ENCODE measurements around the gene FKBP8. TPM values are rescaled to one million over a fixed set of nuclear protein-coding genes. Genes with fewer than 3 reads are reported as not detected.

The FKBP8 gene
- total and polyA plus RNA-seq, 4 donors: 59.1 to 225 (median 101) TPM

GRCh38 chr19:18533058-18533457, 10.3 kb downstream of the FKBP8 start:
- H3K27ac ChIP-seq (ENCODE audit: low read depth in 1 of 2, low read length in 2 of 2): no peak overlapping the region
- no peak overlapping the region for H3K9ac ChIP-seq (ENCODE audit: low read depth in 1 of 2, low read length in 2 of 2)
- H3K4me1 ChIP-seq (ENCODE audit: control insufficient read depth in 4 of 4, insufficient read depth in 4 of 4, low read length in 3 of 4): peaks cover 0 to 7% (median 2%) of the 10 kb centered on the region in 4 donors
- H3K4me3 ChIP-seq (ENCODE audit: low read depth in 1 of 3, low read length in 3 of 3): no peak overlapping the region
- H3K36me3 ChIP-seq (ENCODE audit: control insufficient read depth in 4 of 4, insufficient read depth in 3 of 4, low read depth in 1 of 4, low read length in 3 of 4): peaks cover 0 to 34% (median 12%) of the 10 kb centered on the region in 4 donors
- no peaks in the 10 kb centered on the region for H3K9me3 ChIP-seq (ENCODE audit: control insufficient read depth in 4 of 4, low read length in 3 of 4)
- 98% methylated on average over 4 of the region's 4 CpGs for WGBS
- H3K27me3 ChIP-seq (ENCODE audit: control insufficient read depth in 4 of 4, insufficient read depth in 4 of 4, low read length in 3 of 4): no peaks in the 10 kb centered on the region
- TF ChIP-seq, protein P1, sequence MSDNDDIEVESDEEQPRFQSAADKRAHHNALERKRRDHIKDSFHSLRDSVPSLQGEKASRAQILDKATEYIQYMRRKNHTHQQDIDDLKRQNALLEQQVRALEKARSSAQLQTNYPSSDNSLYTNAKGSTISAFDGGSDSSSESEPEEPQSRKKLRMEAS (IDR thresholded peaks at IDR 0.05): no peak
- TF ChIP-seq EGR1 (IDR thresholded peaks at IDR 0.05; ENCODE audit: low read depth in 2 of 2) (no peak), FOXA2 (IDR thresholded peaks at IDR 0.05) (no peak), HNF4G (IDR thresholded peaks at IDR 0.05) (no peak), GABPA (IDR thresholded peaks at IDR 0.05 in 1 of 2, conservative IDR thresholded peaks at IDR 0.05 in 1 of 2) (no peak), CTCF (IDR thresholded peaks at IDR 0.05; ENCODE audit: low read depth, low read length, missing input control) (no peak), NR2F2 (IDR thresholded peaks at IDR 0.05) (no peak), SP1 (IDR thresholded peaks at IDR 0.05) (no peak), RXRA (IDR thresholded peaks at IDR 0.05) (no peak), RAD21 (IDR thresholded peaks at IDR 0.05) (no peak), HNF4A (conservative IDR thresholded peaks at IDR 0.05) (no peak), YY1 (IDR thresholded peaks at IDR 0.05) (no peak), FOXA1 (IDR thresholded peaks at IDR 0.05) (no peak), JUND (IDR thresholded peaks at IDR 0.05) (no peak), TAF1 (conservative IDR thresholded peaks at IDR 0.05) (no peak)
- TF ChIP-seq, protein P2, sequence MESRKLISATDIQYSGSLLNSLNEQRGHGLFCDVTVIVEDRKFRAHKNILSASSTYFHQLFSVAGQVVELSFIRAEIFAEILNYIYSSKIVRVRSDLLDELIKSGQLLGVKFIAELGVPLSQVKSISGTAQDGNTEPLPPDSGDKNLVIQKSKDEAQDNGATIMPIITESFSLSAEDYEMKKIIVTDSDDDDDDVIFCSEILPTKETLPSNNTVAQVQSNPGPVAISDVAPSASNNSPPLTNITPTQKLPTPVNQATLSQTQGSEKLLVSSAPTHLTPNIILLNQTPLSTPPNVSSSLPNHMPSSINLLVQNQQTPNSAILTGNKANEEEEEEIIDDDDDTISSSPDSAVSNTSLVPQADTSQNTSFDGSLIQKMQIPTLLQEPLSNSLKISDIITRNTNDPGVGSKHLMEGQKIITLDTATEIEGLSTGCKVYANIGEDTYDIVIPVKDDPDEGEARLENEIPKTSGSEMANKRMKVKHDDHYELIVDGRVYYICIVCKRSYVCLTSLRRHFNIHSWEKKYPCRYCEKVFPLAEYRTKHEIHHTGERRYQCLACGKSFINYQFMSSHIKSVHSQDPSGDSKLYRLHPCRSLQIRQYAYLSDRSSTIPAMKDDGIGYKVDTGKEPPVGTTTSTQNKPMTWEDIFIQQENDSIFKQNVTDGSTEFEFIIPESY (IDR thresholded peaks at IDR 0.05): no peak
- DNase-seq (ENCODE audit: low spot score): no peak

GRCh38 chr19:18532168-18532890, 11.0 kb downstream of the FKBP8 start:
- no peak overlapping the region for H3K9ac ChIP-seq (ENCODE audit: low read depth in 1 of 2, low read length in 2 of 2)
- no peak overlapping the region for H3K27ac ChIP-seq (ENCODE audit: low read depth in 1 of 2, low read length in 2 of 2)
- DNase-seq (ENCODE audit: low spot score): no peak
- no peaks in the 10 kb centered on the region for H3K27me3 ChIP-seq (ENCODE audit: control insufficient read depth in 4 of 4, insufficient read depth in 4 of 4, low read length in 3 of 4)
- 97% methylated on average over 22 of the region's 22 CpGs for WGBS
- no peaks in the 10 kb centered on the region for H3K9me3 ChIP-seq (ENCODE audit: control insufficient read depth in 4 of 4, low read length in 3 of 4)
- peaks cover 0 to 3% (median 1%) of the 10 kb centered on the region in 4 donors for H3K4me1 ChIP-seq (ENCODE audit: control insufficient read depth in 4 of 4, insufficient read depth in 4 of 4, low read length in 3 of 4)
- H3K36me3 ChIP-seq (ENCODE audit: control insufficient read depth in 4 of 4, insufficient read depth in 3 of 4, low read depth in 1 of 4, low read length in 3 of 4): peaks cover 0 to 34% (median 12%) of the 10 kb centered on the region in 4 donors
- H3K4me3 ChIP-seq (ENCODE audit: low read depth in 1 of 3, low read length in 3 of 3): no peak overlapping the region
- TF ChIP-seq HNF4G (IDR thresholded peaks at IDR 0.05): no peak
- no peak for TF ChIP-seq JUND (IDR thresholded peaks at IDR 0.05)
- TF ChIP-seq GABPA (IDR thresholded peaks at IDR 0.05 in 1 of 2, conservative IDR thresholded peaks at IDR 0.05 in 1 of 2): no peak
- TF ChIP-seq REST (IDR thresholded peaks at IDR 0.05): no peak
- no peak for TF ChIP-seq HNF4A (conservative IDR thresholded peaks at IDR 0.05)
- TF ChIP-seq FOXA1 (IDR thresholded peaks at IDR 0.05): no peak
- no peak for TF ChIP-seq EGR1 (IDR thresholded peaks at IDR 0.05; ENCODE audit: low read depth in 2 of 2)
- TF ChIP-seq, protein P1 (IDR thresholded peaks at IDR 0.05): no peak
- TF ChIP-seq, protein P2 (IDR thresholded peaks at IDR 0.05): no peak
- TF ChIP-seq SP1 (IDR thresholded peaks at IDR 0.05): no peak
- no peak for TF ChIP-seq TAF1 (conservative IDR thresholded peaks at IDR 0.05)
- no peak for TF ChIP-seq NR2F2 (IDR thresholded peaks at IDR 0.05)
- TF ChIP-seq RAD21 (IDR thresholded peaks at IDR 0.05): no peak
- no peak for TF ChIP-seq YY1 (IDR thresholded peaks at IDR 0.05)
- TF ChIP-seq FOXA2 (IDR thresholded peaks at IDR 0.05): no peak
- no peak for TF ChIP-seq ATF3 (IDR thresholded peaks at IDR 0.05)
- no peak for TF ChIP-seq RXRA (IDR thresholded peaks at IDR 0.05)
